Liver (tissue), 9 donors: ENCODE results near the gene UHMK1. TPM values are rescaled to one million over a fixed set of nuclear protein-coding genes. Genes with fewer than 3 reads are reported as not detected.

Source experiments
- DNase-seq: peaks from one replicate; pipeline ENCODE4 v3.0.0-alpha.2; 2017; ENCODE audit warnings: low spot score
- H3K27ac ChIP-seq, 2 donors: one replicate each; pipeline ENCODE4 v1.7.0; 2013; ENCODE audit warnings: inconsistent platforms in 2 of 2, low read length in 2 of 2, control low read depth in 1 of 2, low read depth in 1 of 2, mild to moderate bottlenecking in 1 of 2
- H3K27me3 ChIP-seq, 4 donors: one replicate each; pipeline versions ENCODE4 v1.6.1 to v1.7.0; 2013; ENCODE audit warnings: low read length in 3 of 4, inconsistent platforms in 1 of 4, mild to moderate bottlenecking in 1 of 4, moderate library complexity in 1 of 4; ENCODE audit not compliant: control insufficient read depth in 4 of 4, insufficient read depth in 4 of 4
- H3K36me3 ChIP-seq, 4 donors: one replicate each; pipeline versions ENCODE4 v1.6.1 to v1.7.0; 2013; ENCODE audit warnings: low read length in 3 of 4, mild to moderate bottlenecking in 3 of 4, low read depth in 1 of 4, moderate library complexity in 1 of 4; ENCODE audit not compliant: control insufficient read depth in 4 of 4, insufficient read depth in 3 of 4
- H3K4me1 ChIP-seq, 4 donors: one replicate each; pipeline versions ENCODE4 v1.6.1 to v1.7.0; 2013; ENCODE audit warnings: low read length in 3 of 4, mild to moderate bottlenecking in 3 of 4, moderate library complexity in 1 of 4; ENCODE audit not compliant: control insufficient read depth in 4 of 4, insufficient read depth in 4 of 4
- H3K4me3 ChIP-seq, 3 donors: one replicate each; pipeline versions ENCODE4 v1.6.1 to v1.7.0; 2013; ENCODE audit warnings: low read length in 3 of 3, control low read depth in 1 of 3, low read depth in 1 of 3, mild to moderate bottlenecking in 1 of 3
- H3K9ac ChIP-seq, 2 donors: one replicate each; pipeline ENCODE4 v1.7.0; 2013; ENCODE audit warnings: low read length in 2 of 2, mild to moderate bottlenecking in 2 of 2, moderate library complexity in 2 of 2, control low read depth in 1 of 2, low read depth in 1 of 2
- H3K9me3 ChIP-seq, 4 donors: one replicate each; pipeline versions ENCODE4 v1.6.1 to v1.7.0; 2013; ENCODE audit warnings: low read length in 3 of 4; ENCODE audit not compliant: control insufficient read depth in 4 of 4
- EGR1 ChIP-seq, 2 donors: IDR thresholded peaks; 2 replicates each; pipeline ENCODE4 v1.6.1; 2016 to 2018; ENCODE audit warnings: antibody characterized with exemption in 2 of 2, low read depth in 2 of 2
- FOXA1 ChIP-seq: IDR thresholded peaks from 2 replicates; pipeline ENCODE4 v1.6.1; 2016; ENCODE audit warnings: antibody characterized with exemption
- FOXA2 ChIP-seq: IDR thresholded peaks from 2 replicates; pipeline ENCODE4 v1.6.1; 2016; ENCODE audit warnings: antibody characterized with exemption
- GABPA ChIP-seq, 2 donors: IDR thresholded peaks in 1 of 2; conservative IDR thresholded peaks in 1 of 2; 2 replicates each; pipeline ENCODE4 v1.6.1; 2016; ENCODE audit warnings: antibody characterized with exemption in 2 of 2, mild to moderate bottlenecking in 1 of 2, moderate library complexity in 1 of 2
- HNF4A ChIP-seq, 2 donors: conservative IDR thresholded peaks; 2 replicates each; pipeline ENCODE4 v1.6.1; 2016; ENCODE audit warnings: antibody characterized with exemption in 2 of 2, mild to moderate bottlenecking in 2 of 2
- HNF4G ChIP-seq: IDR thresholded peaks from 2 replicates; pipeline ENCODE4 v1.6.1; 2016; ENCODE audit warnings: antibody characterized with exemption
- JUND ChIP-seq, 2 donors: IDR thresholded peaks; 2 replicates each; pipeline ENCODE4 v1.6.1; 2016; ENCODE audit warnings: antibody characterized with exemption in 2 of 2
- NR2F2 ChIP-seq: IDR thresholded peaks from 2 replicates; pipeline ENCODE4 v1.6.1; 2016; ENCODE audit warnings: antibody characterized with exemption
- RAD21 ChIP-seq, 2 donors: IDR thresholded peaks; 2 replicates each; pipeline ENCODE4 v1.6.1; 2016; ENCODE audit warnings: antibody characterized with exemption in 2 of 2, mild to moderate bottlenecking in 2 of 2
- RXRA ChIP-seq, 2 donors: IDR thresholded peaks; 2 replicates each; pipeline ENCODE4 v1.6.1; 2017 to 2018; ENCODE audit warnings: antibody characterized with exemption in 2 of 2, mild to moderate bottlenecking in 1 of 2
- SP1 ChIP-seq: IDR thresholded peaks from 2 replicates; pipeline ENCODE4 v1.6.1; 2018; ENCODE audit warnings: antibody characterized with exemption, mild to moderate bottlenecking
- TAF1 ChIP-seq: conservative IDR thresholded peaks from 2 replicates; pipeline ENCODE4 v1.6.1; 2016; ENCODE audit warnings: antibody characterized with exemption, mild to moderate bottlenecking
- YY1 ChIP-seq: IDR thresholded peaks from 2 replicates; pipeline ENCODE4 v1.6.1; 2016; ENCODE audit warnings: antibody characterized with exemption, mild to moderate bottlenecking
- WGBS: extraction: QIAGEN DNeasy Blood & Tissue Kit; methylation state at CpG from one replicate; pipeline ENCODE4 v1.1.7; 2013; 5-methylcytosine and 5-hydroxymethylcytosine counted together
- polyA plus RNA-seq, 2 donors: library from polyadenylated mRNA; stranded (reverse) in 1 of 2; unstranded in 1 of 2; fragments of 200-250 nt in 1 of 2; fragments of >200 nt in 1 of 2; fragmentation: Nextera tagmentation in 1 of 2; extraction: Ambion mirVana in 1 of 2; gene quantifications; one replicate each; pipeline versions ENCODE4 v1.2.1 to v1.2.3, GENCODE V29; 2013 to 2015
- total RNA-seq, 2 donors: library from RNA; depleted of rRNA; stranded (reverse); fragments of >200 nt; gene quantifications; one replicate each; pipeline ENCODE4 v1.2.3, GENCODE V29; 2014
- TF ChIP-seq, protein P1 (sequence below): IDR thresholded peaks from 2 replicates; pipeline ENCODE4 v1.6.1; 2016; ENCODE audit warnings: antibody characterized with exemption
- TF ChIP-seq, protein P2 (sequence below): IDR thresholded peaks from 2 replicates; pipeline ENCODE4 v1.6.1; 2016; ENCODE audit warnings: antibody characterized with exemption
- TF ChIP-seq, protein P3 (sequence below): IDR thresholded peaks from 2 replicates; pipeline ENCODE4 v1.6.1; 2016; ENCODE audit warnings: antibody characterized with exemption, mild to moderate bottlenecking
- TF ChIP-seq, protein P4 (sequence below): IDR thresholded peaks from 2 replicates; pipeline ENCODE4 v1.6.1; 2016; ENCODE audit warnings: antibody characterized with exemption
- TF ChIP-seq, protein P5 (sequence below): fragments of 150-350 bp; IDR thresholded peaks from 2 replicates; pipeline ENCODE4 v1.5.1; 2017; ENCODE audit warnings: improper control_type of control experiment, low read depth, low read length; ENCODE audit not compliant: missing input control
- donor health status: healthy.
- donor health status: healthy.
- donor health status: healthy.
- donor health status: healthy.
- donor health status: healthy.

Gene UHMK1
- total and polyA plus RNA-seq, 4 donors: 15.8 to 64.3 (median 36.9) TPM

DNA sequence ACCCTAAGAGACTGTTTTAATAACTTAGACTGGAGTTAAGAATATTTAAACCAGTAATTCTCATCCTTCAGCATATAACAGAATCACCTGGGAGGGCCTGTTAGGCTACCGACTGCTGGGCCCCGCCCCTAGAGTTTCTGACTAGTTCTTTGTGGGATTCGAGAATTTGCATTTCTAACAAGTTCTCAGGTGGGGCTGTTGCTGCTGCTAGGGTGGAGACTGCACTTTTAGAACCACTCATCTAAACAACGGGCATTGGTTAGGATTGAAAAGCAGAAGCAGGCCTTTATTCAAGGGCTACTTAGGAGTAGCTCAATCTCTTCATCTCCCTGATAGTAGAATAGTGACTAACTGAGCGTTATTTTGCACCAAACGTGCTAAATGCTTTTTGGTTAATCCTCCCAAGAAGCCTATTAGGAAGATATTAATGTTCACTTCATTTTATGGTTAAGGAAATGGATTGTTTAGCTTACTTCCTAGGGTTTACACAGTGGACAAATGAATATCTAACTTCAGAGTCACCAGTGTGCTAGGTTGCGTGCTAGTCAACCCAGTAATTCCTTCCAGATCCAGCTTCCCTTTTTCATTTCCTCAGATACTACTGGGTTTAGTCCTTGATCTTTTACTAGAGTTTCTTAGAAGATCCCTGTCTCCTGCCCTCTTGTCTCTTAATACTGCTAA lies 32.8 kb downstream of the UHMK1 start:
- TF ChIP-seq JUND (IDR thresholded peaks at IDR 0.05): no peak
- TF ChIP-seq FOXA2: no peak
- TF ChIP-seq NR2F2: no peak
- no peak for TF ChIP-seq YY1
- TF ChIP-seq HNF4G: no peak
- TF ChIP-seq, protein P1, sequence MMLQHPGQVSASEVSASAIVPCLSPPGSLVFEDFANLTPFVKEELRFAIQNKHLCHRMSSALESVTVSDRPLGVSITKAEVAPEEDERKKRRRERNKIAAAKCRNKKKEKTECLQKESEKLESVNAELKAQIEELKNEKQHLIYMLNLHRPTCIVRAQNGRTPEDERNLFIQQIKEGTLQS: no peak
- no peak for TF ChIP-seq HNF4A (conservative IDR thresholded peaks at IDR 0.05)
- TF ChIP-seq, protein P2, sequence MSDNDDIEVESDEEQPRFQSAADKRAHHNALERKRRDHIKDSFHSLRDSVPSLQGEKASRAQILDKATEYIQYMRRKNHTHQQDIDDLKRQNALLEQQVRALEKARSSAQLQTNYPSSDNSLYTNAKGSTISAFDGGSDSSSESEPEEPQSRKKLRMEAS: no peak
- no peak for TF ChIP-seq RAD21 (IDR thresholded peaks at IDR 0.05)
- TF ChIP-seq RXRA (IDR thresholded peaks at IDR 0.05): no peak
- TF ChIP-seq EGR1 (IDR thresholded peaks at IDR 0.05; ENCODE audit: low read depth in 2 of 2): no peak
- TF ChIP-seq TAF1: no peak
- no peak for TF ChIP-seq GABPA (IDR thresholded peaks at IDR 0.05 in 1 of 2, conservative IDR thresholded peaks at IDR 0.05 in 1 of 2)
- TF ChIP-seq SP1: no peak
- TF ChIP-seq, protein P3, sequence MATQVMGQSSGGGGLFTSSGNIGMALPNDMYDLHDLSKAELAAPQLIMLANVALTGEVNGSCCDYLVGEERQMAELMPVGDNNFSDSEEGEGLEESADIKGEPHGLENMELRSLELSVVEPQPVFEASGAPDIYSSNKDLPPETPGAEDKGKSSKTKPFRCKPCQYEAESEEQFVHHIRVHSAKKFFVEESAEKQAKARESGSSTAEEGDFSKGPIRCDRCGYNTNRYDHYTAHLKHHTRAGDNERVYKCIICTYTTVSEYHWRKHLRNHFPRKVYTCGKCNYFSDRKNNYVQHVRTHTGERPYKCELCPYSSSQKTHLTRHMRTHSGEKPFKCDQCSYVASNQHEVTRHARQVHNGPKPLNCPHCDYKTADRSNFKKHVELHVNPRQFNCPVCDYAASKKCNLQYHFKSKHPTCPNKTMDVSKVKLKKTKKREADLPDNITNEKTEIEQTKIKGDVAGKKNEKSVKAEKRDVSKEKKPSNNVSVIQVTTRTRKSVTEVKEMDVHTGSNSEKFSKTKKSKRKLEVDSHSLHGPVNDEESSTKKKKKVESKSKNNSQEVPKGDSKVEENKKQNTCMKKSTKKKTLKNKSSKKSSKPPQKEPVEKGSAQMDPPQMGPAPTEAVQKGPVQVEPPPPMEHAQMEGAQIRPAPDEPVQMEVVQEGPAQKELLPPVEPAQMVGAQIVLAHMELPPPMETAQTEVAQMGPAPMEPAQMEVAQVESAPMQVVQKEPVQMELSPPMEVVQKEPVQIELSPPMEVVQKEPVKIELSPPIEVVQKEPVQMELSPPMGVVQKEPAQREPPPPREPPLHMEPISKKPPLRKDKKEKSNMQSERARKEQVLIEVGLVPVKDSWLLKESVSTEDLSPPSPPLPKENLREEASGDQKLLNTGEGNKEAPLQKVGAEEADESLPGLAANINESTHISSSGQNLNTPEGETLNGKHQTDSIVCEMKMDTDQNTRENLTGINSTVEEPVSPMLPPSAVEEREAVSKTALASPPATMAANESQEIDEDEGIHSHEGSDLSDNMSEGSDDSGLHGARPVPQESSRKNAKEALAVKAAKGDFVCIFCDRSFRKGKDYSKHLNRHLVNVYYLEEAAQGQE: no peak
- TF ChIP-seq FOXA1: no peak
- TF ChIP-seq, protein P4, sequence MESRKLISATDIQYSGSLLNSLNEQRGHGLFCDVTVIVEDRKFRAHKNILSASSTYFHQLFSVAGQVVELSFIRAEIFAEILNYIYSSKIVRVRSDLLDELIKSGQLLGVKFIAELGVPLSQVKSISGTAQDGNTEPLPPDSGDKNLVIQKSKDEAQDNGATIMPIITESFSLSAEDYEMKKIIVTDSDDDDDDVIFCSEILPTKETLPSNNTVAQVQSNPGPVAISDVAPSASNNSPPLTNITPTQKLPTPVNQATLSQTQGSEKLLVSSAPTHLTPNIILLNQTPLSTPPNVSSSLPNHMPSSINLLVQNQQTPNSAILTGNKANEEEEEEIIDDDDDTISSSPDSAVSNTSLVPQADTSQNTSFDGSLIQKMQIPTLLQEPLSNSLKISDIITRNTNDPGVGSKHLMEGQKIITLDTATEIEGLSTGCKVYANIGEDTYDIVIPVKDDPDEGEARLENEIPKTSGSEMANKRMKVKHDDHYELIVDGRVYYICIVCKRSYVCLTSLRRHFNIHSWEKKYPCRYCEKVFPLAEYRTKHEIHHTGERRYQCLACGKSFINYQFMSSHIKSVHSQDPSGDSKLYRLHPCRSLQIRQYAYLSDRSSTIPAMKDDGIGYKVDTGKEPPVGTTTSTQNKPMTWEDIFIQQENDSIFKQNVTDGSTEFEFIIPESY: no peak
- Histone ChIP-seq H3K27ac (no peak overlapping the region), H3K4me3 (no peak overlapping the region), H3K4me1 (no peaks in the 10 kb centered on the region), H3K9ac (no peak overlapping the region), H3K27me3 (no peaks in the 10 kb centered on the region), H3K36me3 (peaks cover 0 to 11% (median 4%) of the 10 kb centered on the region in 4 donors), H3K9me3 (no peaks in the 10 kb centered on the region)
- DNase-seq: no peak
- 89% methylated on average over 7 of the region's 7 CpGs for WGBS

DNA sequence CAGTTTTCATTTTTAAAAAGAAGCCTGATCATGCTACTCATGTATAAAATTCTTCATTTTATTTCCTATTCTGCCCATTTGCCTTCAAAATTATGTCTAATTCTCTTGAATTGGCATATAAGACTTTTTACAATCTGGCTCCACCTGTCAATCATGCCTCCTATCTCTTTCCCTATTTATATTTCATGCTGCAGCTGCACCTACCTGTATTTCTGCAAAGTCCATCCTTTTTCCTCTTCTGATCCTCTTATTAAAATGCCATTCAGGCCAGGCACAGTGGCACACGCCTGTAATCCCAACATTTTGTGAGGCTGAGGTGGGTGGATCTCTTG lies 33.3 kb downstream of the UHMK1 start:
- Histone ChIP-seq H3K27ac (no peak overlapping the region), H3K4me3 (no peak overlapping the region), H3K4me1 (no peaks in the 10 kb centered on the region), H3K9me3 (no peaks in the 10 kb centered on the region), H3K36me3 (peaks cover 0 to 6% (median 3%) of the 10 kb centered on the region in 4 donors), H3K9ac (no peak overlapping the region), H3K27me3 (no peaks in the 10 kb centered on the region)
- DNase-seq: no peak
- WGBS: 100% methylated on average over 1 of the region's 1 CpG
- no peak for TF ChIP-seq HNF4A (conservative IDR thresholded peaks at IDR 0.05)
- TF ChIP-seq JUND (IDR thresholded peaks at IDR 0.05): no peak
- TF ChIP-seq, protein P2: no peak
- TF ChIP-seq, protein P5, sequence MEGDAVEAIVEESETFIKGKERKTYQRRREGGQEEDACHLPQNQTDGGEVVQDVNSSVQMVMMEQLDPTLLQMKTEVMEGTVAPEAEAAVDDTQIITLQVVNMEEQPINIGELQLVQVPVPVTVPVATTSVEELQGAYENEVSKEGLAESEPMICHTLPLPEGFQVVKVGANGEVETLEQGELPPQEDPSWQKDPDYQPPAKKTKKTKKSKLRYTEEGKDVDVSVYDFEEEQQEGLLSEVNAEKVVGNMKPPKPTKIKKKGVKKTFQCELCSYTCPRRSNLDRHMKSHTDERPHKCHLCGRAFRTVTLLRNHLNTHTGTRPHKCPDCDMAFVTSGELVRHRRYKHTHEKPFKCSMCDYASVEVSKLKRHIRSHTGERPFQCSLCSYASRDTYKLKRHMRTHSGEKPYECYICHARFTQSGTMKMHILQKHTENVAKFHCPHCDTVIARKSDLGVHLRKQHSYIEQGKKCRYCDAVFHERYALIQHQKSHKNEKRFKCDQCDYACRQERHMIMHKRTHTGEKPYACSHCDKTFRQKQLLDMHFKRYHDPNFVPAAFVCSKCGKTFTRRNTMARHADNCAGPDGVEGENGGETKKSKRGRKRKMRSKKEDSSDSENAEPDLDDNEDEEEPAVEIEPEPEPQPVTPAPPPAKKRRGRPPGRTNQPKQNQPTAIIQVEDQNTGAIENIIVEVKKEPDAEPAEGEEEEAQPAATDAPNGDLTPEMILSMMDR: no peak
- no peak for TF ChIP-seq HNF4G
- no peak for TF ChIP-seq EGR1 (IDR thresholded peaks at IDR 0.05; ENCODE audit: low read depth in 2 of 2)
- TF ChIP-seq RXRA (IDR thresholded peaks at IDR 0.05): no peak
- no peak for TF ChIP-seq FOXA2
- TF ChIP-seq RAD21 (IDR thresholded peaks at IDR 0.05): no peak
- no peak for TF ChIP-seq SP1
- no peak for TF ChIP-seq YY1
- TF ChIP-seq, protein P4: no peak
- TF ChIP-seq NR2F2: no peak
